H9 (cell line): ENCODE results near the gene AIF1L. TPM values are rescaled to one million over a fixed set of nuclear protein-coding genes. Genes with fewer than 3 reads are reported as not detected.
A peak's percentile ranks its signal among the peaks of the same experiment; 100 is the strongest.
"Not testable (repeated sequence)": the region's sequence is repeated elsewhere in the genome, so short reads cannot be mapped to it uniquely, and the experiment has no call there.

Source experiments
- DNase-seq: peaks from one replicate; pipeline ENCODE4 v3.0.0-alpha.2; 2017
- H2AFZ ChIP-seq: one replicate; pipeline ENCODE4 v1.6.1; 2013; ENCODE audit warnings: mild to moderate bottlenecking, low read length, control low read depth, moderate library complexity
- H2AK5ac ChIP-seq: 2 replicates; pipeline ENCODE4 v1.6.1; 2013; ENCODE audit warnings: low read length, control low read depth, mixed read lengths; ENCODE audit not compliant: insufficient read length
- H2BK120ac ChIP-seq: one replicate; pipeline ENCODE4 v1.6.1; 2013; ENCODE audit warnings: low read depth, mild to moderate bottlenecking, low read length, control low read depth, inconsistent platforms; ENCODE audit not compliant: poor library complexity, severe bottlenecking
- H2BK12ac ChIP-seq: 2 replicates; pipeline ENCODE4 v1.6.1; 2013; ENCODE audit warnings: low read length, control low read depth, mixed read lengths, low read depth; ENCODE audit not compliant: insufficient read length
- H2BK15ac ChIP-seq: 2 replicates; pipeline ENCODE4 v1.6.1; 2013; ENCODE audit warnings: low read depth, low read length, control low read depth
- H2BK20ac ChIP-seq: one replicate; pipeline ENCODE4 v1.6.1; 2013; ENCODE audit warnings: low read depth, mild to moderate bottlenecking, low read length, control low read depth, inconsistent platforms; ENCODE audit not compliant: poor library complexity, severe bottlenecking
- H2BK5ac ChIP-seq: 2 replicates; pipeline ENCODE4 v1.6.1; 2013; ENCODE audit warnings: low read length, control low read depth, mixed read lengths; ENCODE audit not compliant: insufficient read length
- H3K14ac ChIP-seq: 2 replicates; pipeline ENCODE4 v1.6.1; 2013; ENCODE audit warnings: low read length, control low read depth; ENCODE audit not compliant: insufficient read depth
- H3K18ac ChIP-seq: 2 replicates; pipeline ENCODE4 v1.6.1; 2013; ENCODE audit warnings: low read depth, mild to moderate bottlenecking, mixed read lengths, low read length, control low read depth; ENCODE audit not compliant: insufficient read length
- H3K23ac ChIP-seq: 2 replicates; pipeline ENCODE4 v1.6.1; 2013; ENCODE audit warnings: low read length, control low read depth, mixed read lengths, low read depth; ENCODE audit not compliant: insufficient read length
- H3K23me2 ChIP-seq: 2 replicates; pipeline ENCODE4 v1.6.1; 2013; ENCODE audit warnings: low read depth, mild to moderate bottlenecking, mixed read lengths, low read length, control low read depth; ENCODE audit not compliant: insufficient read length, poor library complexity, severe bottlenecking
- H3K27ac ChIP-seq: 2 replicates; pipeline ENCODE4 v1.5.1; 2013; ENCODE audit warnings: low read length, control low read depth, mixed read lengths, low read depth; ENCODE audit not compliant: insufficient read length
- H3K27me3 ChIP-seq: 2 replicates; pipeline ENCODE4 v1.6.1; 2013; ENCODE audit warnings: low read length, control low read depth, inconsistent platforms; ENCODE audit not compliant: insufficient read depth
- H3K4ac ChIP-seq: 2 replicates; pipeline ENCODE4 v1.6.1; 2013; ENCODE audit warnings: low read depth, mild to moderate bottlenecking, control low read depth, inconsistent platforms, low read length, moderate library complexity
- H3K4me1 ChIP-seq: 2 replicates; pipeline ENCODE4 v1.6.1; 2013; ENCODE audit warnings: low read length, control low read depth, inconsistent platforms; ENCODE audit not compliant: insufficient read depth
- H3K4me2 ChIP-seq: 2 replicates; pipeline ENCODE4 v1.6.1; 2013; ENCODE audit warnings: low read length, control low read depth, mixed read lengths; ENCODE audit not compliant: insufficient read length, insufficient read depth
- H3K56ac ChIP-seq: 2 replicates; pipeline ENCODE4 v1.6.1; 2013; ENCODE audit warnings: low read depth, mild to moderate bottlenecking, mixed read lengths, low read length, control low read depth; ENCODE audit not compliant: insufficient read length
- H3K79me1 ChIP-seq: 2 replicates; pipeline ENCODE4 v1.6.1; 2013; ENCODE audit warnings: low read depth, mild to moderate bottlenecking, moderate library complexity, low read length, control low read depth, inconsistent platforms; ENCODE audit not compliant: insufficient read depth, poor library complexity, severe bottlenecking
- H3K79me2 ChIP-seq: 2 replicates; pipeline ENCODE4 v1.6.1; 2013; ENCODE audit warnings: low read length, control low read depth, inconsistent platforms; ENCODE audit not compliant: insufficient read depth
- H3K9ac ChIP-seq: 2 replicates; pipeline ENCODE4 v1.6.1; 2013; ENCODE audit warnings: low read length, control low read depth, mixed read lengths; ENCODE audit not compliant: insufficient read length; ENCODE audit errors: extremely low read depth
- H3K9me3 ChIP-seq: one replicate; pipeline ENCODE4 v1.6.1; 2013; ENCODE audit warnings: low read depth, low read length, inconsistent platforms; ENCODE audit not compliant: control insufficient read depth
- H3T11ph ChIP-seq: one replicate; pipeline ENCODE4 v1.6.1; 2013; ENCODE audit warnings: mild to moderate bottlenecking, low read length, control low read depth, inconsistent platforms
- H4K20me1 ChIP-seq: one replicate; pipeline ENCODE4 v1.6.1; 2013; ENCODE audit not compliant: control insufficient read depth, insufficient read length, insufficient read depth
- H4K5ac ChIP-seq: 2 replicates; pipeline ENCODE4 v1.6.1; 2013; ENCODE audit warnings: low read depth, mild to moderate bottlenecking, mixed read lengths, low read length, control low read depth; ENCODE audit not compliant: insufficient read length
- H4K8ac ChIP-seq: replicated peaks from 2 replicates; pipeline ENCODE4 v1.6.1; 2013; ENCODE audit warnings: low read length, control low read depth, mixed read lengths, low read depth; ENCODE audit not compliant: insufficient read length
- H4K91ac ChIP-seq: 2 replicates; pipeline ENCODE4 v1.6.1; 2013; ENCODE audit warnings: low read depth, mild to moderate bottlenecking, moderate library complexity, mixed read lengths, low read length, control low read depth; ENCODE audit not compliant: insufficient read length
- H3K27ac Mint-ChIP-seq, 3 experiments: 2 replicates in 2 of 3; 3 replicates in 1 of 3; pipeline ENCODE4 v1.8.0; 2020 to 2021; ENCODE audit warnings: mixed read lengths in 3 of 3, mild to moderate bottlenecking in 1 of 3, moderate library complexity in 1 of 3
- H3K27me3 Mint-ChIP-seq: 2 replicates; pipeline ENCODE4 v1.8.0; 2021; ENCODE audit warnings: low read depth, mild to moderate bottlenecking, moderate library complexity, mixed read lengths
- H3K36me3 Mint-ChIP-seq, 3 experiments: 2 replicates in 2 of 3; 3 replicates in 1 of 3; pipeline ENCODE4 v1.8.0; 2020 to 2021; ENCODE audit warnings: low read depth in 3 of 3, mixed read lengths in 3 of 3; ENCODE audit not compliant: insufficient read depth in 1 of 3
- H3K4me1 Mint-ChIP-seq, 2 experiments: 2 replicates each; pipeline ENCODE4 v1.8.0; 2020; ENCODE audit warnings: mixed read lengths in 2 of 2
- H3K4me3 Mint-ChIP-seq, 2 experiments: 2 replicates in 1 of 2; 3 replicates in 1 of 2; pipeline ENCODE4 v1.8.0; 2020 to 2021; ENCODE audit warnings: mild to moderate bottlenecking in 2 of 2, mixed read lengths in 2 of 2, moderate library complexity in 1 of 2
- H3K9me3 Mint-ChIP-seq, 2 experiments: 2 replicates in 1 of 2; 3 replicates in 1 of 2; pipeline ENCODE4 v1.8.0; 2020; ENCODE audit warnings: mild to moderate bottlenecking in 2 of 2, mixed read lengths in 2 of 2, moderate library complexity in 1 of 2
- CTCF ChIP-seq: fragments of 200-600 bp; sonication (generic); conservative IDR thresholded peaks from 3 replicates; pipeline ENCODE4 v1.8.0; 2021; ENCODE audit warnings: antibody characterized with exemption, mild to moderate bottlenecking
- WGBS: extraction: QIAGEN DNeasy Blood & Tissue Kit; methylation state at CpG from one replicate; pipeline ENCODE4 v1.1.7; 2013; ENCODE audit warnings: missing lambda C conversion rate, low lambda C conversion rate, mixed read lengths; ENCODE audit not compliant: insufficient read length; ENCODE audit errors: extremely low coverage; 5-methylcytosine and 5-hydroxymethylcytosine counted together
- total RNA-seq: library from RNA; stranded (reverse); gene quantifications from 2 replicates; pipeline ENCODE4 v1.2.1, GENCODE V29; 2021

The AIF1L gene
- total RNA-seq, 1 experiment from 2014 or later = 122 TPM

- Histone ChIP-seq H2BK15ac (no peak overlapping the region), H3K14ac (no peak overlapping the region), H3K79me1 (no peaks in the 10 kb centered on the region), H3K4me1 (no peaks in the 10 kb centered on the region), H4K8ac (no peak overlapping the region), H2AFZ (no peak overlapping the region), H2BK5ac (no peak overlapping the region), H3T11ph (no peak overlapping the region), H3K23me2 (no peaks in the 10 kb centered on the region), H2AK5ac (no peak overlapping the region), H3K27ac (no peak overlapping the region), H3K4me2 (no peak overlapping the region), H2BK12ac (no peak overlapping the region), H4K20me1 (no peaks in the 10 kb centered on the region), H3K27me3 (no peaks in the 10 kb centered on the region), H2BK120ac (no peak overlapping the region), H3K18ac (no peak overlapping the region), H4K5ac (no peak overlapping the region), H4K91ac (no peak overlapping the region), H3K9me3 (no peaks in the 10 kb centered on the region), H3K23ac (no peak overlapping the region), H3K79me2 (no peaks in the 10 kb centered on the region), H3K9ac (no peak overlapping the region), H2BK20ac (no peak overlapping the region), H3K56ac (no peak overlapping the region), H3K4ac (no peak overlapping the region; the same call in 1 of the 2 replicates)
- Mint-ChIP-seq H3K9me3 (no peaks in the 10 kb centered on the region), H3K27me3 (no peaks in the 10 kb centered on the region), H3K4me3 (no peak overlapping the region), H3K4me1 (peaks cover 23 to 31% of the 10 kb centered on the region in 2 experiments), H3K27ac (peak overlapping the region; percentile 20 to 76 (median 75); a peak in 4 of 7 replicates), H3K36me3 (peaks cover 44 to 76% (median 62%) of the 10 kb centered on the region in 3 experiments)
- no CpG with 5 or more reads among the region's 8 CpGs for WGBS
- DNase-seq = no peak
- TF ChIP-seq CTCF = no peak
Observed at GRCh38 chr9:131114084-131114535, 17.8 kb downstream of the AIF1L start.

- H3K18ac ChIP-seq, H2BK12ac ChIP-seq, H2BK20ac ChIP-seq: not testable (repeated sequence)
Observed at GRCh38 chr9:131115360-131115742, 19.0 kb downstream of the AIF1L start.

More at GRCh38 chr9:131115360-131115742, 19.0 kb downstream of the AIF1L start:
- not testable (repeated sequence) for DNase-seq, H3K14ac ChIP-seq, H3K27ac Mint-ChIP-seq, H2AK5ac ChIP-seq, H3K9me3 Mint-ChIP-seq, H3K23me2 ChIP-seq, H3K4me3 Mint-ChIP-seq, H3K79me2 ChIP-seq, H3K79me1 ChIP-seq, H2AFZ ChIP-seq, H3K9ac ChIP-seq, H3K27me3 Mint-ChIP-seq, H4K91ac ChIP-seq, H2BK120ac ChIP-seq, H4K5ac ChIP-seq, H2BK15ac ChIP-seq, H4K20me1 ChIP-seq, H3K27ac ChIP-seq, H3K4me2 ChIP-seq, H3K56ac ChIP-seq, H4K8ac ChIP-seq, H3K23ac ChIP-seq, H3T11ph ChIP-seq, H3K27me3 ChIP-seq, H3K4me1 ChIP-seq, H3K9me3 ChIP-seq, H3K4ac ChIP-seq, H2BK5ac ChIP-seq
- Mint-ChIP-seq H3K36me3 (peaks cover 45 to 77% (median 68%) of the 10 kb centered on the region in 3 experiments), H3K4me1 (peaks cover 20 to 24% of the 10 kb centered on the region in 2 experiments)
- WGBS = no CpG with 5 or more reads among the region's 6 CpGs
